OCI-LY3 (cell line): ENCODE data around the gene HS3ST2.

Experiments used
- H2AFZ ChIP-seq: fragments of 200-600, 300-600 bp; shearing (Covaris generic); 2 replicates; pipeline ENCODE4 v1.6.0; 2014; ENCODE audit warnings: antibody characterized with exemption, low read depth, low read length
- H3K27ac ChIP-seq: fragments of 200-600, 300-600 bp; sonication (generic); 2 replicates; pipeline ENCODE4 v1.5.1; 2014; ENCODE audit warnings: mild to moderate bottlenecking, low read length, moderate library complexity, mixed read lengths
- H3K27me3 ChIP-seq: fragments of 200-600, 300-600 bp; sonication (generic); 2 replicates; pipeline ENCODE4 v1.6.1; 2014; ENCODE audit warnings: low read depth, low read length, mixed read lengths
- H3K36me3 ChIP-seq: fragments of 200-600, 300-600 bp; sonication (generic); replicated peaks from 2 replicates; pipeline ENCODE3; 2014; ENCODE audit warnings: low read depth, low read length, mixed read lengths
- H3K4me1 ChIP-seq: fragments of 300-600, 200-600 bp; sonication (generic); 2 replicates; pipeline ENCODE4 v1.6.1; 2014; ENCODE audit warnings: low read length, mixed read lengths
- H3K4me2 ChIP-seq: fragments of 200-600, 300-600 bp; sonication (generic); 2 replicates; pipeline ENCODE4 v1.6.1; 2014; ENCODE audit warnings: low read length, mixed read lengths
- H3K4me3 ChIP-seq: fragments of 300-600, 200-600 bp; sonication (generic); 2 replicates; pipeline ENCODE4 v1.5.1; 2014; ENCODE audit warnings: antibody characterized with exemption, mild to moderate bottlenecking, low read length, moderate library complexity
- H3K79me2 ChIP-seq: fragments of 300-600, 200-600 bp; shearing (Covaris generic); 2 replicates; pipeline ENCODE4 v1.6.1; 2014; ENCODE audit warnings: mild to moderate bottlenecking, low read length, mixed read lengths
- H3K9ac ChIP-seq: fragments of 300-600, 200-600 bp; shearing (Covaris generic); 2 replicates; pipeline ENCODE4 v1.6.0; 2014; ENCODE audit warnings: mild to moderate bottlenecking, low read length, moderate library complexity
- H3K9me3 ChIP-seq: fragments of 200-600, 300-600 bp; shearing (Covaris generic); 2 replicates; pipeline ENCODE4 v1.6.1; 2014; ENCODE audit warnings: low read length, mixed read lengths; ENCODE audit not compliant: insufficient read depth
- H4K20me1 ChIP-seq: fragments of 200-600, 300-600 bp; sonication (generic); 2 replicates; pipeline ENCODE4 v1.6.1; 2016; ENCODE audit warnings: low read length, mixed read lengths; ENCODE audit not compliant: insufficient read depth
- CTCF ChIP-seq: fragments of 200-600, 300-600 bp; sonication (generic); IDR thresholded peaks from 2 replicates; pipeline ENCODE4 v1.5.1; 2014; ENCODE audit warnings: antibody characterized with exemption, low read length, low read depth
- EZH2phosphoT487 ChIP-seq: fragments of 200-600 bp; shearing (Covaris generic); IDR thresholded peaks from 2 replicates; pipeline ENCODE4 v1.6.1; 2018; ENCODE audit warnings: antibody characterized with exemption, mixed run types, low read depth

The HS3ST2 gene

DNA sequence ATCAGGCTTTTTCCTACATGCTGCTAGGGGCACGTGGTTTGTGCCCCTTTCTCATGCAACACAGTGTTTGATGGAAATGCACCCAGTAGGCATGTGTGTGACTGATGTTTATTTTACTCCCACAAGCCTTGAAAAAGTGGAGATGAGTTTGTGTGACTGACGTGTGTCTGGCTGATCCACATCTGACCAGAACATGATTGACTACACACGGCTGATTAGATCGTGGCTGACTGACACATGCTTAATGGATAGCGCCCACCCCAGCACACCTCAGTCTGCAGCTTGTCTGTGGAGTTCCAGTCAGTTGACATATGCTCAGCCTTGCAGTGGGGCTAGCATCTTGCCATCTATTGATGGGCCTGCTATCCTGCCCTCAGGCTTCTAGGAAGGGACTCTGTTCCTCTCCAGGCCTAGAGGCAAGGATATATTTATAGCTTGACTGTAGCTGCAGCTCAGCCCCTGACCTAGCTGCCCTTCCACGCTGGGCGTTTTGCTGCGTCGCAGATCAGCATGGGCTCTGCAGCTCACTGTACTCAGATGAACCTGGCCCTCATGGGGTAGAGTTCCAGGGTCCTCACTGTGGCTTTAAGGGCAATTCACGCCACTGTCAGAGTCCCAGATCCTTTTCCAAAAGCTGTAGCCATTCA lies 112.3 kb downstream of the HS3ST2 start:
- Histone ChIP-seq H3K27ac (no peak overlapping the region), H3K9me3 (no peaks in the 10 kb centered on the region), H3K79me2 (no peaks in the 10 kb centered on the region), H3K4me2 (no peak overlapping the region), H3K4me3 (no peak overlapping the region), H3K36me3 (no peaks in the 10 kb centered on the region), H3K27me3 (peaks cover 42% of the 10 kb centered on the region), H2AFZ (no peak overlapping the region), H3K9ac (no peak overlapping the region), H3K4me1 (0 out of 2 replicates have a peak, but pooled peaks cover 2% of the 10 kb centered on the region), H4K20me1 (no peaks in the 10 kb centered on the region)
- TF ChIP-seq EZH2phosphoT487 (no peak), CTCF (no peak)

- Histone ChIP-seq H3K27me3 (peaks cover 45% of the 10 kb centered on the region), H3K4me3 (no peak overlapping the region), H3K79me2 (no peaks in the 10 kb centered on the region), H3K4me1 (0 out of 2 replicates have a peak, but pooled peaks cover under 1% of the 10 kb centered on the region), H3K27ac (no peak overlapping the region), H3K9ac (no peak overlapping the region), H3K36me3 (no peaks in the 10 kb centered on the region), H2AFZ (no peak overlapping the region), H4K20me1 (no peaks in the 10 kb centered on the region), H3K4me2 (no peak overlapping the region), H3K9me3 (no peaks in the 10 kb centered on the region)
- TF ChIP-seq EZH2phosphoT487: no peak
- no peak for TF ChIP-seq CTCF
Measured at GRCh38 chr16:22927306-22927705, 113.3 kb downstream of the HS3ST2 start.

GRCh38 chr16:22928882-22929435 lies 115.0 kb downstream of the HS3ST2 start:
- Histone ChIP-seq H3K27ac (no peak overlapping the region), H2AFZ (no peak overlapping the region), H3K9me3 (no peaks in the 10 kb centered on the region), H3K36me3 (no peaks in the 10 kb centered on the region), H4K20me1 (no peaks in the 10 kb centered on the region), H3K27me3 (peaks cover 56% of the 10 kb centered on the region), H3K4me3 (no peak overlapping the region), H3K4me2 (no peak overlapping the region), H3K79me2 (no peaks in the 10 kb centered on the region), H3K9ac (no peak overlapping the region), H3K4me1 (no peaks in the 10 kb centered on the region)
- TF ChIP-seq EZH2phosphoT487 (no peak), CTCF (no peak)

DNA sequence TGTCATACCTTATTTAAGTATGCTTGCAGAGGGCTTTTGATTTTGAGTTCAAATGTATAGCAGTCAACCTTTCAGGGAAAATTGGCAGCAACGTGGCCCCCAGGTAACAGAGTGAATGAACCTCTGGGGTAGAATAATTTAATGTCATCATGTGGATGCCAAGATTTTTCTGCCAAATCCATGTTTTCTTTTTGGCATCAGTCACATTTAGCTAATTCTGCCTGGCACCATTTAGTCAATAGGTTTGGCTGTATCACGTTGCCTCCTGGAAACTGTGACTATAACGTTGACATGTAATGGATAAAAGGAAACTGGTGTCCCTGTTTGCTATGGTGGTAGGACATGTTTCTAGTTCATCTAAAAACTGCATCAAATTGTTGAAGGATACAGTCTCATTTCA lies 115.5 kb downstream of the HS3ST2 start:
- no peak for TF ChIP-seq EZH2phosphoT487
- TF ChIP-seq CTCF: no peak
- no peaks in the 10 kb centered on the region for H3K4me1 ChIP-seq
- H3K4me3 ChIP-seq: no peak overlapping the region
- no peak overlapping the region for H3K9ac ChIP-seq
- no peak overlapping the region for H2AFZ ChIP-seq
- no peaks in the 10 kb centered on the region for H4K20me1 ChIP-seq
- H3K27me3 ChIP-seq: peaks cover 52% of the 10 kb centered on the region
- H3K27ac ChIP-seq: no peak overlapping the region
- H3K9me3 ChIP-seq: no peaks in the 10 kb centered on the region
- no peak overlapping the region for H3K4me2 ChIP-seq
- H3K79me2 ChIP-seq: no peaks in the 10 kb centered on the region
- H3K36me3 ChIP-seq: no peaks in the 10 kb centered on the region
